Naive thymus-derived CD4-positive, alpha-beta T cell (primary cell): ENCODE measurements around the gene CDK5RAP1. TPM values are rescaled to one million over a fixed set of nuclear protein-coding genes. Genes with fewer than 3 reads are reported as not detected.
A peak's percentile ranks its signal among the peaks of the same experiment; 100 is the strongest.
"Not testable (repeated sequence)": the region's sequence is repeated elsewhere in the genome, so short reads cannot be mapped to it uniquely, and the experiment has no call there.

Source experiments
- ATAC-seq: fragments of 150-1000 bp; cut with Tn5 transposase; 2 replicates; pipeline ENCODE4 v1.10.0; 2021; ENCODE audit warnings: mild to moderate bottlenecking, moderate library complexity
- CTCF ChIA-PET: fragments of 350-600 bp; sonication (Branson Sonifier 250); formaldehyde crosslinking; loops from one replicate; lab custom pipeline; 2021; ENCODE audit warnings: antibody characterized with exemption; lab: Charles Lee
- POLR2A ChIA-PET: fragments of 350-600 bp; sonication (Branson Sonifier 250); formaldehyde crosslinking; loops from one replicate; lab custom pipeline; 2021; ENCODE audit warnings: antibody characterized with exemption, inconsistent platforms; lab: Charles Lee
- DNase-seq, 9 donors: peaks; one replicate each; pipeline versions ENCODE4 v3.0.0 to v3.0.0-alpha.2; 2020 to 2022; ENCODE audit warnings: mixed read lengths in 1 of 9
- H3K27ac ChIP-seq: one replicate; pipeline ENCODE4 v1.7.0; 2013; ENCODE audit warnings: mild to moderate bottlenecking, low read depth, low read length, moderate library complexity
- H3K27me3 ChIP-seq, 2 donors: one replicate each; pipeline ENCODE4 v1.7.0; 2013; ENCODE audit warnings: low read length in 2 of 2, mild to moderate bottlenecking in 2 of 2, moderate library complexity in 2 of 2; ENCODE audit not compliant: control insufficient read depth in 2 of 2, insufficient read depth in 2 of 2
- H3K36me3 ChIP-seq, 3 experiments: 1 replicate in 2 of 3; 2 replicates in 1 of 3; pipeline ENCODE4 v1.7.0; 2013; ENCODE audit warnings: low read length in 3 of 3, mild to moderate bottlenecking in 3 of 3, moderate library complexity in 1 of 3; ENCODE audit not compliant: insufficient read depth in 3 of 3, control insufficient read depth in 2 of 3
- H3K4me1 ChIP-seq, 2 donors: one replicate each; pipeline ENCODE4 v1.7.0; 2013; ENCODE audit warnings: low read length in 2 of 2, mild to moderate bottlenecking in 2 of 2, moderate library complexity in 1 of 2; ENCODE audit not compliant: control insufficient read depth in 2 of 2, insufficient read depth in 2 of 2
- H3K4me3 ChIP-seq: 2 replicates; pipeline ENCODE4 v1.7.0; 2013; ENCODE audit warnings: mild to moderate bottlenecking, low read length
- H3K9me3 ChIP-seq, 3 experiments: 1 replicate in 2 of 3; 2 replicates in 1 of 3; pipeline ENCODE4 v1.7.0; 2013; ENCODE audit warnings: low read length in 3 of 3; ENCODE audit not compliant: control insufficient read depth in 2 of 3
- H3K27ac Mint-ChIP-seq, 9 donors: one replicate each; pipeline ENCODE4 v1.8.0; 2020 to 2022; ENCODE audit warnings: mixed read lengths in 9 of 9, mild to moderate bottlenecking in 8 of 9, moderate library complexity in 5 of 9, inconsistent platforms in 2 of 9
- H3K27me3 Mint-ChIP-seq, 5 donors: one replicate each; pipeline ENCODE4 v1.8.0; 2021 to 2022; ENCODE audit warnings: mixed read lengths in 5 of 5, mild to moderate bottlenecking in 1 of 5
- H3K36me3 Mint-ChIP-seq, 5 donors: one replicate each; pipeline ENCODE4 v1.8.0; 2020 to 2022; ENCODE audit warnings: mixed read lengths in 5 of 5, mild to moderate bottlenecking in 3 of 5, inconsistent platforms in 1 of 5
- H3K4me1 Mint-ChIP-seq, 7 donors: one replicate each; pipeline ENCODE4 v1.8.0; 2020 to 2022; ENCODE audit warnings: mixed read lengths in 7 of 7, mild to moderate bottlenecking in 3 of 7, inconsistent platforms in 1 of 7
- H3K4me3 Mint-ChIP-seq, 10 donors: one replicate each; pipeline ENCODE4 v1.8.0; 2020 to 2022; ENCODE audit warnings: mild to moderate bottlenecking in 10 of 10, mixed read lengths in 10 of 10, moderate library complexity in 6 of 10, inconsistent platforms in 2 of 10
- H3K9me3 Mint-ChIP-seq, 11 donors: one replicate each; pipeline ENCODE4 v1.8.0; 2020 to 2022; ENCODE audit warnings: mixed read lengths in 11 of 11, mild to moderate bottlenecking in 4 of 11, inconsistent platforms in 1 of 11, moderate library complexity in 1 of 11
- intact Hi-C, 2 donors: fragments of 100-400 bp; cut with micrococcal nuclease; formaldehyde crosslinking; loops; one replicate each; pipeline ENCODE4 v1.15.1; 2023
- polyA plus RNA-seq, 2 donors: library from polyadenylated mRNA; unstranded; fragments of 300-500 nt; fragmentation: Illumina TruSeq; gene quantifications; one replicate each; pipeline ENCODE4 v1.2.3, GENCODE V29; 2021
- total RNA-seq, 6 experiments: library from RNA in 5 of 6; stranded (reverse) in 5 of 6; gene quantifications; 1 replicate in 5 of 6; 2 replicates in 1 of 6; pipeline ENCODE4 v1.2.3 and lab custom pipeline; 2021 to 2026

CDK5RAP1 gene
- total and polyA plus RNA-seq, 7 experiments from 2014 or later, result 33.6 to 51.8 (median 48.1) TPM

GRCh38 chr20:33391722-33392415, 9.4 kb downstream of the CDK5RAP1 start:
- DNase-seq (no peak), ATAC-seq (no peak)
- no peak overlapping the region for H3K4me3 Mint-ChIP-seq
- intact Hi-C loops, result no loop called here
- H3K27ac Mint-ChIP-seq, result no peak overlapping the region
- no peaks in the 10 kb centered on the region for H3K27me3 Mint-ChIP-seq
- POLR2A ChIA-PET, result interaction anchor here (0.6 kb wide), 1 partner anchor 625 kb away, joined by 3 read pairs; no protein-coding TSS in a partner anchor
- Histone ChIP-seq H3K4me1 (no peaks in the 10 kb centered on the region), H3K4me3 (no peak overlapping the region), H3K36me3 (peaks cover 6 to 75% (median 10%) of the 10 kb centered on the region in 3 experiments), H3K9me3 (no peaks in the 10 kb centered on the region), H3K27me3 (no peaks in the 10 kb centered on the region), H3K27ac (no peak overlapping the region)
- CTCF ChIA-PET, result interaction anchor here (0.6 kb wide), 1 partner anchor 883 kb away, joined by 6 read pairs; no protein-coding TSS in a partner anchor
- H3K36me3 Mint-ChIP-seq, result peaks cover 12 to 59% (median 25%) of the 10 kb centered on the region in 5 donors
- H3K9me3 Mint-ChIP-seq, result no peaks in the 10 kb centered on the region
- H3K4me1 Mint-ChIP-seq, result peaks cover 6 to 19% (median 13%) of the 10 kb centered on the region in 7 donors

GRCh38 chr20:33389326-33389725, 12.0 kb downstream of the CDK5RAP1 start:
- H3K4me1 ChIP-seq, ATAC-seq, H3K9me3 Mint-ChIP-seq, H3K4me3 ChIP-seq, POLR2A ChIA-PET, intact Hi-C loops, CTCF ChIA-PET, H3K9me3 ChIP-seq, DNase-seq, H3K27ac ChIP-seq, H3K27me3 Mint-ChIP-seq, H3K27me3 ChIP-seq, H3K4me3 Mint-ChIP-seq, H3K4me1 Mint-ChIP-seq, H3K27ac Mint-ChIP-seq: not testable (repeated sequence)
- peaks cover 8 to 61% (median 23%) of the 10 kb centered on the region in 5 donors for H3K36me3 Mint-ChIP-seq
- H3K36me3 ChIP-seq, result peaks cover 6 to 76% (median 10%) of the 10 kb centered on the region in 3 experiments

- intact Hi-C loops, result no loop called here
- H3K27ac Mint-ChIP-seq, result no peak overlapping the region
- H3K9me3 Mint-ChIP-seq, result no peaks in the 10 kb centered on the region
- CTCF ChIA-PET, result no interaction called here
- Histone ChIP-seq H3K4me1 (no peaks in the 10 kb centered on the region), H3K4me3 (no peak overlapping the region), H3K27ac (no peak overlapping the region), H3K36me3 (peaks cover 6 to 71% (median 10%) of the 10 kb centered on the region in 3 experiments), H3K9me3 (no peaks in the 10 kb centered on the region), H3K27me3 (no peaks in the 10 kb centered on the region)
- peaks cover 8 to 59% (median 25%) of the 10 kb centered on the region in 5 donors for H3K36me3 Mint-ChIP-seq
- ATAC-seq, result no peak
- POLR2A ChIA-PET, result no interaction called here
- no peak for DNase-seq
- H3K4me1 Mint-ChIP-seq, result peaks cover 0 to 4% (median 0%) of the 10 kb centered on the region in 7 donors
- H3K27me3 Mint-ChIP-seq, result no peaks in the 10 kb centered on the region
- H3K4me3 Mint-ChIP-seq, result no peak overlapping the region
Observed at GRCh38 chr20:33388268-33388667, 13.1 kb downstream of the CDK5RAP1 start.

- Mint-ChIP-seq H3K4me1 (peaks cover 0 to 2% (median 0%) of the 10 kb centered on the region in 7 donors), H3K27me3 (no peaks in the 10 kb centered on the region), H3K4me3 (no peak overlapping the region), H3K9me3 (no peaks in the 10 kb centered on the region), H3K36me3 (peaks cover 3 to 51% (median 18%) of the 10 kb centered on the region in 5 donors), H3K27ac (peak overlapping the region in 1 of 9 donors; percentile 40)
- no peaks in the 10 kb centered on the region for H3K9me3 ChIP-seq
- intact Hi-C loops, result no loop called here
- no peak overlapping the region for H3K4me3 ChIP-seq
- ChIA-PET CTCF (interaction anchor here (0.6 kb wide), 1 partner anchor 15 kb away, joined by 3 read pairs; no protein-coding TSS in a partner anchor), POLR2A (no interaction called here)
- ATAC-seq (no peak), DNase-seq (no peak)
- no peaks in the 10 kb centered on the region for H3K27me3 ChIP-seq
- H3K36me3 ChIP-seq, result peaks cover 6 to 62% (median 10%) of the 10 kb centered on the region in 3 experiments
- H3K4me1 ChIP-seq, result no peaks in the 10 kb centered on the region
- no peak overlapping the region for H3K27ac ChIP-seq
Observed at GRCh38 chr20:33387177-33387576, 14.1 kb downstream of the CDK5RAP1 start.

GRCh38 chr20:33386673-33387072, 14.6 kb downstream of the CDK5RAP1 start:
- no peak overlapping the region for H3K27ac Mint-ChIP-seq
- peaks cover 0 to 46% (median 16%) of the 10 kb centered on the region in 5 donors for H3K36me3 Mint-ChIP-seq
- ChIA-PET CTCF (interaction anchor here (0.6 kb wide), 1 partner anchor 14 kb away, joined by 3 read pairs; no protein-coding TSS in a partner anchor), POLR2A (no interaction called here)
- no peak overlapping the region for H3K4me3 Mint-ChIP-seq
- peaks cover 6 to 62% (median 10%) of the 10 kb centered on the region in 3 experiments for H3K36me3 ChIP-seq
- H3K27ac ChIP-seq, result no peak overlapping the region
- H3K9me3 Mint-ChIP-seq, result no peaks in the 10 kb centered on the region
- H3K4me1 Mint-ChIP-seq, result no peaks in the 10 kb centered on the region
- no peaks in the 10 kb centered on the region for H3K9me3 ChIP-seq
- H3K4me1 ChIP-seq, result no peaks in the 10 kb centered on the region
- intact Hi-C loops, result no loop called here
- ATAC-seq, result no peak
- H3K4me3 ChIP-seq, result no peak overlapping the region
- H3K27me3 ChIP-seq, result no peaks in the 10 kb centered on the region
- no peak for DNase-seq
- no peaks in the 10 kb centered on the region for H3K27me3 Mint-ChIP-seq

- H3K4me1 ChIP-seq, result peaks cover 0 to 16% of the 10 kb centered on the region in 2 donors
- peaks cover 7 to 54% (median 8%) of the 10 kb centered on the region in 3 experiments for H3K36me3 ChIP-seq
- intact Hi-C loops, result no loop called here
- DNase-seq, result peak in 2 of 9 donors; percentile 9 to 13
- Mint-ChIP-seq H3K36me3 (peaks cover 3 to 43% (median 23%) of the 10 kb centered on the region in 5 donors), H3K9me3 (no peaks in the 10 kb centered on the region), H3K27ac (peak overlapping the region; percentile 30 to 86 (median 66)), H3K27me3 (no peaks in the 10 kb centered on the region), H3K4me1 (peaks cover 5 to 37% (median 28%) of the 10 kb centered on the region in 7 donors), H3K4me3 (no peak overlapping the region)
- ChIA-PET CTCF (no interaction called here), POLR2A (interaction anchor here (0.6 kb wide), 1 partner anchor 304 kb away, joined by 4 read pairs; no protein-coding TSS in a partner anchor)
- no peak for ATAC-seq
- H3K27me3 ChIP-seq, result no peaks in the 10 kb centered on the region
- no peak overlapping the region for H3K4me3 ChIP-seq
- no peaks in the 10 kb centered on the region for H3K9me3 ChIP-seq
- H3K27ac ChIP-seq, result peak overlapping the region; percentile 27
Observed at GRCh38 chr20:33377366-33377765, 24.0 kb downstream of the CDK5RAP1 start.
